Measurements from ENCODE around the gene EPHA4.

DNA sequence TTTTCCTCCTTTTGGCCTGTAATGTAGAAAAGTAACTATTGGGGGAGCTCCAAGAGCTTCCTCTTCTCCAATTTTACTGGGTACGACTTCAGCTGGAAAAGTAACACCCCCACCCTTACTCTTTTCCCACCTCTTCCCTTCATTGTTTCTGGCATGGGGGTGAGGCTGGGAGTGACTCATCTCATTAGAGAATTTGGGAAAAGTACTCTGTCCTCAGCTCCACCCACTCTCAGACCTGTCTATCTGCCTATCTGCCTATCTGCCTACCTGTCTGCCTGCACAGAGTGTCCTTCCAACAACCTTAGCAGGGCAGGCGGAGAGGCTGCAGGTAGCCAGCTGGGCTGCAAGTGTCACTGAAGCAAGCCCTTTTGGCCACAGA lies 93.6 kb downstream of the EPHA4 start:
- TF ChIP-seq POLR2A (IDR thresholded peaks at IDR 0.05; ENCODE audit: low read depth, low read length) (no peak), POLR2AphosphoS5 (IDR thresholded peaks at IDR 0.05; ENCODE audit: low read depth, low read length) (no peak), POU2F2 (IDR thresholded peaks at IDR 0.05; ENCODE audit: low read depth, low read length) (no peak), TAF1 (IDR thresholded peaks at IDR 0.05; ENCODE audit: low read depth, low read length) (no peak), SPI1 (IDR thresholded peaks at IDR 0.05; ENCODE audit: low read depth, low read length) (no peak), PAX5 (IDR thresholded peaks at IDR 0.05; ENCODE audit: insufficient read depth, low read length, severe bottlenecking) (no peak)
